ENCODE data around the gene TBC1D10A.

Gene TBC1D10A

DNA sequence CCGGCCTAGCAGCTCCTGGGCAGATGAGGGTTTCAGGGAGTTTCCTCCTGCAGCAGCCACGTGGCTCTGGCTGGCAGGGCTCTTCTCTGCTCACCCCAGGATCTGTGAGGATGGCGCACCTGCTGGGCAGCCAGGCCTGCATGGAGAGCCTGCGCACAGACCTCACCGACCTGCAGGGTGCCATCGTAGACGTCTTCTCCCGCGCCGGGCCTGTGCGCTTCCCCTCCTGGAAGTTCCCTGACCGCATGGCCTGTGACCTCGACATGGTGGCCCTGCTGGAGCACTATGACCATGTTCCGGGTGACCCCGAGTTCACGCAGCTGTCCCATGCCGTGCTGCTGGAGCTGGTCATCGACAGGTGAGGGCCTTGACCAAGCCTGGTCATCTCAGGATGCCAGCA is 39.1 kb upstream of the TBC1D10A start:
- Histone ChIP-seq H3K4me3 (IDR thresholded peaks at IDR 0.05; ENCODE audit: insufficient read depth, low read depth, low read length) (no peak overlapping the region), H3K27me3 (ENCODE audit: insufficient read depth, low read depth) (no peaks in the 10 kb centered on the region), H3K79me2 (ENCODE audit: insufficient read depth, low read depth) (no peaks in the 10 kb centered on the region), H3K4me1 (ENCODE audit: low read depth, poor library complexity, severe bottlenecking) (peaks cover 24% of the 10 kb centered on the region), H3K27ac (no peak overlapping the region), H2AFZ (ENCODE audit: low read depth) (no peak overlapping the region), H3K9ac (no peak overlapping the region), H3K4me2 (no peak overlapping the region), H4K20me1 (ENCODE audit: insufficient read depth) (no peaks in the 10 kb centered on the region), H3K36me3 (ENCODE audit: insufficient read depth) (no peaks in the 10 kb centered on the region)
- TF ChIP-seq, protein P1, sequence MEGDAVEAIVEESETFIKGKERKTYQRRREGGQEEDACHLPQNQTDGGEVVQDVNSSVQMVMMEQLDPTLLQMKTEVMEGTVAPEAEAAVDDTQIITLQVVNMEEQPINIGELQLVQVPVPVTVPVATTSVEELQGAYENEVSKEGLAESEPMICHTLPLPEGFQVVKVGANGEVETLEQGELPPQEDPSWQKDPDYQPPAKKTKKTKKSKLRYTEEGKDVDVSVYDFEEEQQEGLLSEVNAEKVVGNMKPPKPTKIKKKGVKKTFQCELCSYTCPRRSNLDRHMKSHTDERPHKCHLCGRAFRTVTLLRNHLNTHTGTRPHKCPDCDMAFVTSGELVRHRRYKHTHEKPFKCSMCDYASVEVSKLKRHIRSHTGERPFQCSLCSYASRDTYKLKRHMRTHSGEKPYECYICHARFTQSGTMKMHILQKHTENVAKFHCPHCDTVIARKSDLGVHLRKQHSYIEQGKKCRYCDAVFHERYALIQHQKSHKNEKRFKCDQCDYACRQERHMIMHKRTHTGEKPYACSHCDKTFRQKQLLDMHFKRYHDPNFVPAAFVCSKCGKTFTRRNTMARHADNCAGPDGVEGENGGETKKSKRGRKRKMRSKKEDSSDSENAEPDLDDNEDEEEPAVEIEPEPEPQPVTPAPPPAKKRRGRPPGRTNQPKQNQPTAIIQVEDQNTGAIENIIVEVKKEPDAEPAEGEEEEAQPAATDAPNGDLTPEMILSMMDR (conservative IDR thresholded peaks at IDR 0.05; ENCODE audit: low read depth, low read length), result no peak

DNA sequence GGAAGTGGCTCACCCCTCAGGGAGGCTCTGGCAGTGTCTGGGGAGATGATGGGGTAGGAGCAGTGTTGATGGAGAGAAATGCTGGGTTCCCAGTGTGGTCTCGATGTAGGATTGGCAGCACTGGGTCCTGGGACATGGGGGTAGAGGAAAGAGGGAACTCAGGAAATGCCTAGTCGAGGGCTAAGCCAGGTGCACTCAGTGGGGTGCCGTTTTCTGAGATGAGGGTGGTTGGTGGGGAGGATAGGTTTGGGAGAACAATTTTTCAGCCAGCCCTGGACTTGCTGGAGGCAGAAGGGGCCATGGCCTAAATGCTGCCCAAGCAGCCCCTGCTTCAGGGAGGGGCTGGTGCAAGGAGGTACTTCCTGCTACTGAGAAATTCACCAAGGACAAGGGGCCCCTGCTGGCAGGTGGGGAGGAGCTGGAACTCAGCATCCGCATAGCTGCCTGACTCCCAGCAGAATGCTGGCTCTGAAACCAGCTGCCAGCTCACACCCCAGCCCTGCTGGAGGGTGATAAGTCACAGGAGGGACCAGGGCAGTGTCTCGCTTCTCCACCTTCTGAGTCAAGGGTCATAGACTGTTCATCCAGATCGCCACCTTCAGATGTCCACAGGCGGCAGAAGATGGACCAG is 36.0 kb upstream of the TBC1D10A start:
- Histone ChIP-seq H3K4me3 (IDR thresholded peaks at IDR 0.05; ENCODE audit: insufficient read depth, low read depth, low read length) (no peak overlapping the region), H3K4me1 (ENCODE audit: low read depth, poor library complexity, severe bottlenecking) (peaks cover 24% of the 10 kb centered on the region), H3K4me2 (no peak overlapping the region), H3K27ac (no peak overlapping the region; the same call in 1 of the 2 replicates), H2AFZ (ENCODE audit: low read depth) (no peak overlapping the region), H3K79me2 (ENCODE audit: insufficient read depth, low read depth) (no peaks in the 10 kb centered on the region), H3K27me3 (ENCODE audit: insufficient read depth, low read depth) (no peaks in the 10 kb centered on the region), H3K9ac (no peak overlapping the region), H3K36me3 (ENCODE audit: insufficient read depth) (no peaks in the 10 kb centered on the region), H4K20me1 (ENCODE audit: insufficient read depth) (no peaks in the 10 kb centered on the region)
- TF ChIP-seq, protein P1 (conservative IDR thresholded peaks at IDR 0.05; ENCODE audit: low read depth, low read length), result no peak

DNA sequence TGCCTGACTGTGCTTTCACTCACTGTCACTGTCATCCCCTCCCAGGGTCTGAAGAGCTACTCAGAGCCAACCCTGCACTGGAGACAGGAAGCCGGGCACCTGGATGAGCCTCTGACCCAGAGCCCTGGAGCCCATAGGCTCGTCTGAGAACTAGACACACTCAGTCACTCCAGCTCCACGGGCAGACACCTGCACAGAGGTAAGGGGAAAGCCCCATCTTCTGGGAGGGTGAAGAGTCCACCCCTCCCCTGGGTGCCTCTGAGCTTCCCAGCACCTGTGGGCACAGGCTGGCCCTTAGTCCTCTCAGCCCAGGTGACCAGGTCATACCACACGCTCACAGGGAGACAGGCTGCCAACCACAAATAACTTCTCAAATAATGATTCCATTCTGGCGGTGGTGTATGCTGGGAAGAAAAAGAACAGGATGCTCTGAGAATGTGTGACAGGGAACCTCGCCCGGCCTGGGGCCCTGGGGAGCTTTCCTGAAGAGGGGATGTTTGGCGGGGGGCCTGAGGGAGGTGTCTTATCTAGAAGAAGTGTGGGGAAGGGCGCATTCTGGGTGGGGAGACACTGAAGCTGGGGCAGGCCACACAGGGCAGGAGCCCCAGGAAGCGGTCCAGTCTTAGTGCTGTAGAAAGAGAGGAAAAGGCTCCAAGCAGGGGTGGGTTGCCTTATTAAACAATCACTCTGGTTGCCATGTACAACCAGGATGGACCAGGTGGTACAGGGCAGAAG is 35.3 kb upstream of the TBC1D10A start:
- Histone ChIP-seq H3K27ac (no peak overlapping the region; the same call in 1 of the 2 replicates), H3K4me3 (IDR thresholded peaks at IDR 0.05; ENCODE audit: insufficient read depth, low read depth, low read length) (no peak overlapping the region), H4K20me1 (ENCODE audit: insufficient read depth) (no peaks in the 10 kb centered on the region), H3K9ac (no peak overlapping the region), H3K79me2 (ENCODE audit: insufficient read depth, low read depth) (no peaks in the 10 kb centered on the region), H3K27me3 (ENCODE audit: insufficient read depth, low read depth) (no peaks in the 10 kb centered on the region), H3K4me2 (no peak overlapping the region), H3K4me1 (ENCODE audit: low read depth, poor library complexity, severe bottlenecking) (peaks cover 27% of the 10 kb centered on the region), H2AFZ (ENCODE audit: low read depth) (no peak overlapping the region), H3K36me3 (ENCODE audit: insufficient read depth) (no peaks in the 10 kb centered on the region)
- TF ChIP-seq, protein P1 (conservative IDR thresholded peaks at IDR 0.05; ENCODE audit: low read depth, low read length), result no peak

DNA sequence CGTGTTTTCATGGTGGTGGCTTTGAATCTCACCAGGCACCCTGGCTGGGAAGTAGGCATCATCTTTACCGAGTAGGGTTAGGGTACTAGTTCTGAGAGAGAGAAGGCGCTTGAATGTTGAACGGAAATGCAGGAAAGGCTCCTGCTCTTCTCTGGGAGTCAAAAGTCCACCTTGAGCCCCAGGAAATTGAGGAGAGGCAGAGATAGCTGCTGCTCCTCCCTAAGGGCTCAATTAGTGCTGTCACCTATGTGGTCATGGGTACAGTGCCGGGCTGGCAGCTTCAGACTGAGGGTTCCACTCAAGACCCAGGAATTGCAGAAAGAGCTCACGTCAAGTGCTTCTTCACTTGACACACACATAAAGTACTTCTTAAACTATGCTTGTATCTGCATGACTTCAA is 31.8 kb upstream of the TBC1D10A start:
- no peak overlapping the region for H3K9ac ChIP-seq
- H4K20me1 ChIP-seq (ENCODE audit: insufficient read depth), result no peaks in the 10 kb centered on the region
- no peak overlapping the region for H3K27ac ChIP-seq
- H3K27me3 ChIP-seq (ENCODE audit: insufficient read depth, low read depth), result no peaks in the 10 kb centered on the region
- no peak overlapping the region for H2AFZ ChIP-seq (ENCODE audit: low read depth)
- H3K4me1 ChIP-seq (ENCODE audit: low read depth, poor library complexity, severe bottlenecking), result peaks cover 43% of the 10 kb centered on the region
- no peak overlapping the region for H3K4me2 ChIP-seq
- TF ChIP-seq, protein P1 (conservative IDR thresholded peaks at IDR 0.05; ENCODE audit: low read depth, low read length), result no peak
- H3K36me3 ChIP-seq (ENCODE audit: insufficient read depth), result no peaks in the 10 kb centered on the region
- peaks cover 29% of the 10 kb centered on the region for H3K79me2 ChIP-seq (ENCODE audit: insufficient read depth, low read depth)
- H3K4me3 ChIP-seq (IDR thresholded peaks at IDR 0.05; ENCODE audit: insufficient read depth, low read depth, low read length), result no peak overlapping the region

All from KMS-11 (cell line).